PC-3 (cell line): ENCODE data around the gene PCNA.

Experiments
- CTCF ChIP-seq: fragments of 300-600 bp; sonication (generic); conservative IDR thresholded peaks from 2 replicates; pipeline ENCODE4 v1.5.1; 2017; ENCODE audit warnings: antibody characterized with exemption, low read depth, mild to moderate bottlenecking, low read length
- EZH2phosphoT487 ChIP-seq: fragments of 300-600 bp; sonication (generic); IDR thresholded peaks from 2 replicates; pipeline ENCODE4 v1.6.1; 2018; ENCODE audit warnings: mild to moderate bottlenecking, antibody characterized with exemption, low read length, borderline replicate concordance

GRCh38 chr20:5146099-5146668 lies 26.4 kb upstream of the PCNA start:
- no peak for TF ChIP-seq CTCF
- TF ChIP-seq EZH2phosphoT487 = no peak
